Measurements from ENCODE around the gene ATF6. TPM values are rescaled to one million over a fixed set of nuclear protein-coding genes. Genes with fewer than 3 reads are reported as not detected.
A peak's percentile ranks its signal among the peaks of the same experiment; 100 is the strongest.

ATF6 gene
- total and polyA plus RNA-seq, 3 donors from 2014 or later, result 22.6 to 38.2 (median 38.0) TPM

- intact Hi-C loops (cut with DNase I; ENCODE audit: low total_unique reads), result no loop called here
- H3K9me3 ChIP-seq, result no peaks in the 10 kb centered on the region
- TF ChIP-seq POLR2A (IDR thresholded peaks at IDR 0.05) (no peak), CTCF (IDR thresholded peaks at IDR 0.05) (no peak)
- H3K27me3 ChIP-seq, result no peaks in the 10 kb centered on the region
- H3K4me1 ChIP-seq, result no peaks in the 10 kb centered on the region
- H3K4me3 ChIP-seq, result no peak overlapping the region
- H3K27ac ChIP-seq, result no peak overlapping the region
- no peak for DNase-seq
- 93 to 95% methylated on average over 1 of the region's 1 CpG for WGBS, 2 donors
- no peaks in the 10 kb centered on the region for H3K36me3 ChIP-seq (ENCODE audit: low read depth, missing control alignments)
Measured at GRCh38 chr1:161858271-161858670, 92.2 kb downstream of the ATF6 start.

GRCh38 chr1:161863549-161863948 is 97.4 kb downstream of the ATF6 start:
- no peak for TF ChIP-seq POLR2A (IDR thresholded peaks at IDR 0.05)
- no peak for TF ChIP-seq CTCF (IDR thresholded peaks at IDR 0.05)
- Histone ChIP-seq H3K4me3 (no peak overlapping the region), H3K9me3 (no peaks in the 10 kb centered on the region), H3K4me1 (peaks cover 1% of the 10 kb centered on the region), H3K27ac (no peak overlapping the region), H3K36me3 (ENCODE audit: low read depth, missing control alignments) (no peaks in the 10 kb centered on the region), H3K27me3 (no peaks in the 10 kb centered on the region)
- intact Hi-C loops (cut with DNase I; ENCODE audit: low total_unique reads), result loop anchor here (10.0 kb wide), 1 partner anchor 161 kb away; the partner anchor contains the start of gene OLFML2B
- no peak for DNase-seq

- H3K9me3 ChIP-seq, result no peaks in the 10 kb centered on the region
- H3K4me1 ChIP-seq, result peaks cover 8% of the 10 kb centered on the region
- intact Hi-C loops (cut with DNase I; ENCODE audit: low total_unique reads), result loop anchor here (10.0 kb wide), 1 partner anchor 160 kb away; the partner anchor contains the start of gene OLFML2B
- peak; percentile 64 for DNase-seq
- TF ChIP-seq POLR2A (IDR thresholded peaks at IDR 0.05) (no peak), CTCF (IDR thresholded peaks at IDR 0.05) (peak; percentile 35 to 61 (median 57))
- H3K27ac ChIP-seq, result no peak overlapping the region
- no peaks in the 10 kb centered on the region for H3K36me3 ChIP-seq (ENCODE audit: low read depth, missing control alignments)
- no peak overlapping the region for H3K4me3 ChIP-seq
- WGBS, 2 donors, result 63 to 78% methylated on average over 1 of the region's 1 CpG
- H3K27me3 ChIP-seq, result no peaks in the 10 kb centered on the region
Measured at GRCh38 chr1:161864577-161864976, 98.5 kb downstream of the ATF6 start.

DNA sequence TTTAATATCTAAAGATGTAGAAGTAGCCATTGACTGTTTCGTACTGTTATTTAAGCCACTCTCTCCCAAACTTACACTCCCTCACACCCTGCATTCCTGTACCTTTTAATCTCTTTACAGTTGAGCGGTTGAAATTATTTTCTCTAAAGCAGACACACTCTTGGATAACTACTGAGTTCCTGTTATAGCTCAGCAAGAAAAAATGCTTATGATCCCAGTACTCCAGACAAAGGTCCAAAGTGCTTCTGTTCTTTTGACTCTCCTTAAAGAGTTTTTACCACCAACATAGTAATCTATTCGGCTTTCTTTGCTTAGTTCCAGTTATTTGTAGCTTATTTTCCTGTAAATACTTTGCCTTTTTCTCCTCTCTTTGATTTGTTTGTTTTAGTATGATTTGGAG is 100.1 kb downstream of the ATF6 start:
- peaks cover 10% of the 10 kb centered on the region for H3K4me1 ChIP-seq
- H3K36me3 ChIP-seq (ENCODE audit: low read depth, missing control alignments), result no peaks in the 10 kb centered on the region
- intact Hi-C loops (cut with DNase I; ENCODE audit: low total_unique reads), result loop anchor here (10.0 kb wide), 1 partner anchor 159 kb away; the partner anchor contains the start of gene OLFML2B
- peak overlapping the region in 1 of 2 donors; percentile 26 for H3K27ac ChIP-seq
- no peak overlapping the region for H3K4me3 ChIP-seq
- H3K27me3 ChIP-seq, result no peaks in the 10 kb centered on the region
- no peaks in the 10 kb centered on the region for H3K9me3 ChIP-seq
- TF ChIP-seq POLR2A (IDR thresholded peaks at IDR 0.05) (no peak), CTCF (IDR thresholded peaks at IDR 0.05) (no peak)
- 52 to 64% methylated on average over 3 of the region's 3 CpGs for WGBS, 2 donors
- no peak for DNase-seq

- Histone ChIP-seq H3K27ac (no peak overlapping the region), H3K4me1 (peaks cover 10% of the 10 kb centered on the region), H3K4me3 (no peak overlapping the region), H3K36me3 (ENCODE audit: low read depth, missing control alignments) (no peaks in the 10 kb centered on the region), H3K9me3 (no peaks in the 10 kb centered on the region), H3K27me3 (no peaks in the 10 kb centered on the region)
- 36 to 53% methylated on average over 2 of the region's 2 CpGs for WGBS, 2 donors
- intact Hi-C loops (cut with DNase I; ENCODE audit: low total_unique reads), result loop anchor here (10.0 kb wide), 1 partner anchor 156 kb away; the partner anchor contains the start of gene OLFML2B
- TF ChIP-seq CTCF (IDR thresholded peaks at IDR 0.05) (no peak), POLR2A (IDR thresholded peaks at IDR 0.05) (no peak)
- DNase-seq, result no peak
Measured at GRCh38 chr1:161868832-161869231, 102.7 kb downstream of the ATF6 start.

Measured in testis (tissue), 3 donors.